ENCODE results near the gene RNASEL.
"Not testable (repeated sequence)": the region's sequence is repeated elsewhere in the genome, so short reads cannot be mapped to it uniquely, and the experiment has no call there.

The RNASEL gene, protein sequence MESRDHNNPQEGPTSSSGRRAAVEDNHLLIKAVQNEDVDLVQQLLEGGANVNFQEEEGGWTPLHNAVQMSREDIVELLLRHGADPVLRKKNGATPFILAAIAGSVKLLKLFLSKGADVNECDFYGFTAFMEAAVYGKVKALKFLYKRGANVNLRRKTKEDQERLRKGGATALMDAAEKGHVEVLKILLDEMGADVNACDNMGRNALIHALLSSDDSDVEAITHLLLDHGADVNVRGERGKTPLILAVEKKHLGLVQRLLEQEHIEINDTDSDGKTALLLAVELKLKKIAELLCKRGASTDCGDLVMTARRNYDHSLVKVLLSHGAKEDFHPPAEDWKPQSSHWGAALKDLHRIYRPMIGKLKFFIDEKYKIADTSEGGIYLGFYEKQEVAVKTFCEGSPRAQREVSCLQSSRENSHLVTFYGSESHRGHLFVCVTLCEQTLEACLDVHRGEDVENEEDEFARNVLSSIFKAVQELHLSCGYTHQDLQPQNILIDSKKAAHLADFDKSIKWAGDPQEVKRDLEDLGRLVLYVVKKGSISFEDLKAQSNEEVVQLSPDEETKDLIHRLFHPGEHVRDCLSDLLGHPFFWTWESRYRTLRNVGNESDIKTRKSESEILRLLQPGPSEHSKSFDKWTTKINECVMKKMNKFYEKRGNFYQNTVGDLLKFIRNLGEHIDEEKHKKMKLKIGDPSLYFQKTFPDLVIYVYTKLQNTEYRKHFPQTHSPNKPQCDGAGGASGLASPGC

GRCh38 chr1:182588500-182589396, at the start of gene RNASEL:
RNASEL (minus strand) TSS chr1:182589256; CDS start chr1:182586806, 2,450 bp downstream.
- DNase-seq: peak in 44 of 56 donors; percentile 16 to 76 (median 50)

- no peak for DNase-seq
Observed at GRCh38 chr1:182637769-182638168, 48.7 kb upstream of the RNASEL start.

GRCh38 chr1:182635871-182636270, 46.8 kb upstream of the RNASEL start:
- DNase-seq: no peak

GRCh38 chr1:182634306-182635072, 45.4 kb upstream of the RNASEL start:
- no peak for DNase-seq

DNA sequence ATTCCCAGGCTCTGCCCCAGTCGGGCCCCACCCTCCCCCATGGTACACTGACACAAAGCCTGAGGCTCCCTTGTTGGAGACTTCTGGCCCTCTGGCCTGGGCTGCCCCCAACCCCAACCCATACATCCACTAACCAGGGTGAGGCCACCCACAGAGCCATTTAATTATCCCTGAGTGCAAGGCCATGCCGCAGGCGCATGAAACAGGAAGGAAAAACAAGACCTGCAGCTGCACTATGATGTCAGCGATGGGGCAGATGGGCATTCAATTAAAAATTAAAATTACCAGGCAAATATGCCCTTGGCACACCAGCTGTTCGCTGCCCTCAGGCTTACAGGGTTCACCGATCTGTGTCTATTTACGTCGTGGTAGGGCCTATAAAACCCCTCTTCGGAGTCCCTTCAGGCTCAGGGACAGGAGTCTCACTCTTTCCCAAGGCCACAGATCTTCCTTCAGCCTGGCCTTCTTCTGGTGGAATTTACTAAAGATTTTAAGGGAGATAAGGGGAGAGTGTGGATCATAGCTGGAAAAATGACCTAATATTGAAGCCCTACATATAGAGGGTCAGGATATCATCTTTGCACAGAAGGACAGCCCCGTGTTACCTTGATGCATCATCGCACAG, 44.7 kb upstream of the RNASEL start:
- no peak for DNase-seq

- DNase-seq: no peak
Observed at GRCh38 chr1:182633031-182633430, 44.0 kb upstream of the RNASEL start.

GRCh38 chr1:182632441-182632857, 43.4 kb upstream of the RNASEL start:
- DNase-seq: not testable (repeated sequence)

DNA sequence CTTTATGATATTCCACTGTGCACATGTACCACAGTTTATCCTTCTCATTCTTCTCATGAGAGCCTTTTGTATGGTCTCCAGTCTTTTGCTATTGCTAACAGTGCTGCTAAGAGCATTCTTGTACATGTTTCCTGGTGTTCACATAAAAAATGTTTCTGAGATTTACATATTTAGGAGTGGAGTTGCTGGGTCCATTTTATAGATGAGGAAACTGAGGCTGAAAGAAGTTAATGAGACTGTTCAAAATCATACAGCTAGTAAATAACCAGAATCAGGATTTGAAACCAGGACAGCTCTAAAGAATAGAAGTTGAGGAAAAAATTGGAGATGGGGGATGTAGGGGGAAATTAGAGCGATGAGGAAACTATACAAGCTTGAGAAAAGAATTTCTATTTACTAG, 42.9 kb upstream of the RNASEL start:
- DNase-seq: no peak

DNA sequence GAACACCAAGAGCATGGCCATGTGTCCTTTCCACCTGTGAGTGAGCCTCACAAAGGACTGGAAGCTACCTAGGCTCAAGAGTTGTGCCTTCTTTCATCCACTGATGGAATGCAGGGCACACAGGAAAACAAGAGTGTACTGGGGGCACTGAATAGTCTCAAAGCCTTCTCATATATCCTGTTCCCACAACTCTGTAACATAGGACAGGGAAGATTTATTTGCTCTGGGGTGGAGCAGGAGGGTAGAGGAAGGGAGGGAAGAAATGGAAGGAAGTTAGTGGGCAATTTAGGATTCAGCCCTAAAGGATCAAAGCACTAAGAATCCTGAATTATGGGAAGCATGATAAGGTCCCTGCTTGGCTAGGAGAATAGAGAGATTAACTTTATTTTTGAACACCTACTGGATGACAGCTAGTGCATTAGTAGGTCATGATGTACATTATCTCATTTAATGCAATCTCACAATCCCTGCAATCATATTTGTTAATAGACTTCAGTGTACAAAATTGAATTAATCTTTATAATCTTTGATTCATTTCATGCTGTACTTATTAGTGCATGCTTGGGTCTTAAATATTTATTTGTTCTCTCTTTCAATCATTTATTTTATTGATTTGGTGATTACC, 42.1 kb upstream of the RNASEL start:
- no peak for DNase-seq

GRCh38 chr1:182630586-182630985, 41.5 kb upstream of the RNASEL start:
- no peak for DNase-seq

DNA sequence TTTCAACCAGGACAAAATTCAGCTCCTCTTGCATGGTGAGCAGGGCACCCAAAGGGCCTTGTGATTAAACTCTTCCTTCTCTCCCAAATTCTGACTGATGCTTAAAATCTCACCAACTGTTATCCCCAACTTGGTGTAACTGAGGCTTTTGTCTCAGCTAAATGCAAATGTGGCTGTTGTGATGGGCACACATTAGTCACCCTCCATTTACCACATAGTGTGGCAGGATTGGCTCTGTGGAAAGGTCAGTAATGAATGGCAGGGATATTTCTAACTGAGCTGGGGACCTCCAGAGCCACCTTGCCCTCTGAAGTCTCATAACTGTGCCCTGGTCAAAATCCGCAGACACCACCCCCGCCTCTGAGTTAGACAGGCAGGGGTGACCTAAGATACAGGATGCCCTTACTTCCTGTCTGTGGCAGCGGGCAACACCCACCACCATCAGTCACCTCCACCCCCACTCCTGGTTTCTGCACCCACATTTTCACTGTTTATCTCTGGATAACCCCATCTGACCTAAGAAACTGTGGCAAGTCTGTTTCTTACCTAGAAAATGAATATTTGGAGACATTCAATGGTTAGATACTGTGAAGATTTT, 40.5 kb upstream of the RNASEL start:
- no peak for DNase-seq

DNA sequence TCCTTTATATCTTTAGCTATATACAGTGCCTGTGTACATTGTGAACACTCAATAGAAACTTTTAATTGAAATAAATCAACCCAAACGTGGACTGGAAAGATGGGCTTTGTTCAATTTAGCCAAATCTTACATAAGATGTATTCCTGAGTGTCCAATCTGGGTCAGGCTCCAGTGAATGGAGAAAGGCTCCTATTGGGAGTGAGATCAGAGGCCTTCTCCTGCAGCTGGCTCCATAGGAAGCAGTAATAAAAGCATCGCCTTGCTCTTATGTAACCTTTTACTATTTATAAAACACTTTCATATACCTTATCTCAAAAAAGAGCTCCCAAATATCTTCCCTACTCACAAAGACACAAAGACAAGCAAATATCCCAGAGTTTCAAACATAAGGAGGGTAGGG, 40.0 kb upstream of the RNASEL start:
- no peak for DNase-seq

DNA sequence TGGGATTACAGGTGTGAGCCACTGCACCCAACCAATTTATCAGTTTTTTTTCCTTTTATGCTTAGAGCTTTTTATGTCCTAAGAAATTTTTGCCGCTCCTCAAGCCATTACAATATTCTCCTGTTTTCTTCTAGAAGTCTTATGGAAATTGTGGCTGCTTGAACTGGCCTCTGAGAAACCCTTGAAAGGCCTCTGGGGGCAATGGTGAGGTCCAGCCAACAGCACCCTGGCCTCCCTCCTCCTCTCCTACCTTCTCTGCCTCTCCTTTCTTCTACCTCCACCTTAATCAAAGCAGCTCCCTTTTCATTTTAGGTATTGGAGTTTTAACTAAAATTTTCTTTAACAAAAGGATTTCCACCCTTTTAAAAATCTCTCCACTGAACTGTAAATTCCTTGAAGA, 39.6 kb upstream of the RNASEL start:
- DNase-seq: no peak

DNA sequence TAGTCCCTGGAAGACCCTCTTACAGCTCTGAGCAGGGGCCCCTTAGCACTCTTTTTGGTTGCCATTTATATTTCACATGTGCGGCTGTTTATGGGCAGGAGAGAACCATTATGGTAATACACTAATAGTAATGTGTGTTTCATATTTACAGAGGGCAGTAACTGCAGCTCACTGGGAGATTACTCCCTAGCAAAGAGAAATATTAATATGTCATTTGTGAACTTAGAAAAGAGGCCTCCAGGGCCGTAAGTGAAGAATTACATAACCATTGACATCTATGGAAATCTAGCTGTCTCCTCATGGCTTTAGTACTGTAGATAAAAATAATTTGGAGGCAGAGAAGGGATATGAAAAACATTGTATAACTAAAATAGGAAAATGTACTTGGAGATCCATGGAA, 38.6 kb upstream of the RNASEL start:
- DNase-seq: no peak

- DNase-seq: no peak
Observed at GRCh38 chr1:182626527-182626926, 37.5 kb upstream of the RNASEL start.

GRCh38 chr1:182625719-182626504, 36.9 kb upstream of the RNASEL start:
- DNase-seq: no peak

DNA sequence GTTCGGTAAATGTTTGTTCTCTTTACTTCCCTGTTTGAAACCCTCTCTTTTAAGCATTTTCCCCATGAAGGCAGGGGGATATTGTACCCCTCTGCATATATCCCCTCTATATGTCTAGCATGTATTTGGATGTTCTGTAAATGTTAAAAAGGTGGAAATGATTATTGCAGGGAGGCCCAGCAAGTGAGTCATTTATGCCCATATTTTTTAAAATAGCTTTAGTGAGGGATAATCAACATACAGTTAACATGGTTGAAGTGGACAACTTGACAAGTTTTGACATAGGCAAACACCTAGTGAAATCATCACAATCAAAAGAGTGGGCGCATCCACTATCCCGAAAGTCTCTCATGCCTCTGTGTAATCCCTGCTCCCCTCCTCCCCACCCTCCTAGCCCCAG, 36.0 kb upstream of the RNASEL start:
- no peak for DNase-seq

GRCh38 chr1:182624577-182624976, 35.5 kb upstream of the RNASEL start:
- no peak for DNase-seq
